HG03196 (cell line): ENCODE measurements around the gene FADS2.

Experiments
- ATAC-seq: cut with Tn5 transposase; IDR thresholded peaks from one replicate; pipeline ENCODE4 v1.9.1; 2021; ENCODE audit not compliant: unreplicated experiment

Gene FADS2

GRCh38 chr11:61902313-61902712, 74.2 kb downstream of the FADS2 start:
- no peak for ATAC-seq

GRCh38 chr11:61903845-61904244, 75.7 kb downstream of the FADS2 start:
- ATAC-seq = no peak

- ATAC-seq = no peak
Measured at GRCh38 chr11:61904539-61905048, 76.5 kb downstream of the FADS2 start.

GRCh38 chr11:61905067-61905696, 77.1 kb downstream of the FADS2 start:
- ATAC-seq = no peak

- no peak for ATAC-seq
Measured at GRCh38 chr11:61905801-61906521, 77.9 kb downstream of the FADS2 start.

- no peak for ATAC-seq
Measured at GRCh38 chr11:61906522-61906909, 78.4 kb downstream of the FADS2 start.

- no peak for ATAC-seq
Measured at GRCh38 chr11:61907282-61907681, 79.2 kb downstream of the FADS2 start.

GRCh38 chr11:61907871-61908729, 80.0 kb downstream of the FADS2 start:
- ATAC-seq = no peak

- ATAC-seq = no peak
Measured at GRCh38 chr11:61908730-61909316, 80.7 kb downstream of the FADS2 start.

- ATAC-seq = no peak
Measured at GRCh38 chr11:61910187-61911127, 82.4 kb downstream of the FADS2 start.

GRCh38 chr11:61911128-61911700, 83.1 kb downstream of the FADS2 start:
- ATAC-seq = no peak

GRCh38 chr11:61911701-61912529, 83.8 kb downstream of the FADS2 start:
- no peak for ATAC-seq

GRCh38 chr11:61912530-61912898, 84.4 kb downstream of the FADS2 start:
- no peak for ATAC-seq

- ATAC-seq = no peak
Measured at GRCh38 chr11:61912991-61913698, 85.0 kb downstream of the FADS2 start.

- no peak for ATAC-seq
Measured at GRCh38 chr11:61913699-61914395, 85.7 kb downstream of the FADS2 start.

GRCh38 chr11:61914471-61915171, 86.5 kb downstream of the FADS2 start:
- ATAC-seq = no peak

GRCh38 chr11:61916737-61917333, 88.7 kb downstream of the FADS2 start:
- no peak for ATAC-seq
